ENCODE measurements around the gene FBXW10.
"Not testable (repeated sequence)": the region's sequence is repeated elsewhere in the genome, so short reads cannot be mapped to it uniquely, and the experiment has no call there.

FBXW10 gene

DNA sequence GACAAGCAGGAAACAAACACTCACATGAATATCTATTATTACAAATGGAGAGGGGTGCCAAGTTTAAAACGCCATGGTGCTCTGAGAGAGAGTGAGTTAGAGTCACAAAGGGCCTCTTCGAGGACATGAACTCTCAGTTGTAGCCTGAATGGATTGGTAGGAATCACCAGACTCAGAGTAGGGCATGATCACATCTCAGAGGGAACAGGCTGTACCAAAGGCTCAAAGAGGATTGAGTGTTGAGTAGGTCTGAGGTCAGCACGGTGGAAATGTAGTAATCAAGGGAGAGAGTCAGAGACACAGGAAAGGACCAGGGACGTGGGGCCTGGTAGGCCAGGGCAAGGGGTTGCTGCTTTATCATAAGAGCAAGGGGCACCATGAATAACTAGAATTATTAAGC, 10.5 kb upstream of the FBXW10 start:
- not testable (repeated sequence) for H3K9me3 ChIP-seq (ENCODE audit: control insufficient read depth, low read length); H4K91ac ChIP-seq (ENCODE audit: low read length); H3K14ac ChIP-seq (ENCODE audit: low read length in 2 of 2); H4K8ac ChIP-seq (ENCODE audit: low read length); H2AK5ac ChIP-seq (ENCODE audit: low read length, severe bottlenecking); H3K79me1 ChIP-seq (replicated peaks; ENCODE audit: low read length, poor library complexity, severe bottlenecking); H2BK120ac ChIP-seq (ENCODE audit: low read depth, low read length); H2AFZ ChIP-seq (ENCODE audit: low read depth, low read length); H2BK5ac ChIP-seq (ENCODE audit: low read depth, low read length, poor library complexity, severe bottlenecking); H3K4me2 ChIP-seq (ENCODE audit: low read length, poor library complexity, severe bottlenecking); H3K27ac ChIP-seq (ENCODE audit: low read length, poor library complexity, severe bottlenecking); H3K36me3 ChIP-seq (ENCODE audit: control insufficient read depth in 1 of 2, insufficient read depth in 2 of 2, low read depth in 1 of 2, low read length in 2 of 2); H3K4ac ChIP-seq (ENCODE audit: low read depth in 1 of 2, low read length in 2 of 2); H3K4me1 ChIP-seq (ENCODE audit: control insufficient read depth, insufficient read depth, low read depth, low read length); H2BK12ac ChIP-seq (ENCODE audit: low read length in 2 of 2); H3K18ac ChIP-seq (ENCODE audit: low read depth in 1 of 2, low read length in 2 of 2); H2BK15ac ChIP-seq (ENCODE audit: low read depth, poor library complexity, severe bottlenecking); H3K27me3 ChIP-seq (ENCODE audit: control insufficient read depth in 1 of 2, insufficient read depth in 1 of 2, low read length in 2 of 2); H3K23ac ChIP-seq (ENCODE audit: low read length in 2 of 2); H3K9ac ChIP-seq (ENCODE audit: low read length); H3K4me3 ChIP-seq (ENCODE audit: insufficient read depth in 1 of 2, low read depth in 1 of 2, low read length in 2 of 2)
- peak; percentile 6 for DNase-seq
- WGBS: 83% methylated on average over 4 of the region's 4 CpGs

DNA sequence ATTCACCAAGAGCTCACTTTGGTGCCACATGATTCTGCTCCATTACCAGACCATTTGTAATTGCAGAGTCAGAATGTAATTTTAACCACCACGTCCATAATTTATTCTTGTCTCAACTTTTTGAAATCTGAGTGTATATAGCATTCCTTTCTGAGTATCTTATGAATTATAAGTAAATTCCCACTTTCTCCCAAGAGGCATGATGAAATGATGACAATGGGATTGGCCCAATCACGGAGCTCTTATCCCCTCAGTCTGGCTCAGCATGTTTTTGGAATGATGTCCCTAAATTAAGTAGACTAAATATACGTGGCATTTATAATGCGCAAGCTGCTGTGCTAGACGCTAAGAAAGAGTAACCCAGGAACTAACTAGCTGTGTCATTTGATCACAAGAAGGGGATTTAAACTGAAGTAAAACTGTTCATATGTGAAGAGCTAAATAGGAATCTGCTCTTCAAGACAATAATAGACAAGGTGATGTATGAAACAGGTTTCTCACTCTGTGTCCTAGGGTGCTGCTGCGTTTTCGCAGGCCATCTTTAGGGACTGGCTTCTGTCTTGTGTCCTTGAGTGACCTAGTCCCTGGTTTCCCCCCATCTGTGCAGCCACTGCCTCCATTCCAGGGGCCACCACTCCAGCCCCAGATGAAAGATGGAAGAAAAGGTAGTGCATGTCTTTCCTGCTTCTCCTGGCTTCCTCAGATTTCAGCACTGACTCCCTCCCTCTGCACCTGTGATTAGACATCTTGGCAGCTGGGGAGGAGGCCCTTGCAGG, 4.0 kb upstream of the FBXW10 start:
- H3K4ac ChIP-seq (ENCODE audit: low read depth in 1 of 2, low read length in 2 of 2); H2AK5ac ChIP-seq (ENCODE audit: low read length, severe bottlenecking); H2BK5ac ChIP-seq (ENCODE audit: low read depth, low read length, poor library complexity, severe bottlenecking); H4K91ac ChIP-seq (ENCODE audit: low read length); H3K9me3 ChIP-seq (ENCODE audit: control insufficient read depth, low read length); H2AFZ ChIP-seq (ENCODE audit: low read depth, low read length); H3K4me3 ChIP-seq (ENCODE audit: insufficient read depth in 1 of 2, low read depth in 1 of 2, low read length in 2 of 2); H3K23ac ChIP-seq (ENCODE audit: low read length in 2 of 2); H2BK12ac ChIP-seq (ENCODE audit: low read length in 2 of 2); H3K36me3 ChIP-seq (ENCODE audit: control insufficient read depth in 1 of 2, insufficient read depth in 2 of 2, low read depth in 1 of 2, low read length in 2 of 2); H4K8ac ChIP-seq (ENCODE audit: low read length); H3K4me1 ChIP-seq (ENCODE audit: control insufficient read depth, insufficient read depth, low read depth, low read length); H3K14ac ChIP-seq (ENCODE audit: low read length in 2 of 2); H2BK15ac ChIP-seq (ENCODE audit: low read depth, poor library complexity, severe bottlenecking); H2BK120ac ChIP-seq (ENCODE audit: low read depth, low read length); DNase-seq; H3K79me1 ChIP-seq (replicated peaks; ENCODE audit: low read length, poor library complexity, severe bottlenecking); H3K27ac ChIP-seq (ENCODE audit: low read length, poor library complexity, severe bottlenecking); H3K18ac ChIP-seq (ENCODE audit: low read depth in 1 of 2, low read length in 2 of 2); H3K4me2 ChIP-seq (ENCODE audit: low read length, poor library complexity, severe bottlenecking); H3K27me3 ChIP-seq (ENCODE audit: control insufficient read depth in 1 of 2, insufficient read depth in 1 of 2, low read length in 2 of 2); H3K9ac ChIP-seq (ENCODE audit: low read length): not testable (repeated sequence)
- WGBS: 95% methylated on average over 6 of the region's 7 CpGs

DNA sequence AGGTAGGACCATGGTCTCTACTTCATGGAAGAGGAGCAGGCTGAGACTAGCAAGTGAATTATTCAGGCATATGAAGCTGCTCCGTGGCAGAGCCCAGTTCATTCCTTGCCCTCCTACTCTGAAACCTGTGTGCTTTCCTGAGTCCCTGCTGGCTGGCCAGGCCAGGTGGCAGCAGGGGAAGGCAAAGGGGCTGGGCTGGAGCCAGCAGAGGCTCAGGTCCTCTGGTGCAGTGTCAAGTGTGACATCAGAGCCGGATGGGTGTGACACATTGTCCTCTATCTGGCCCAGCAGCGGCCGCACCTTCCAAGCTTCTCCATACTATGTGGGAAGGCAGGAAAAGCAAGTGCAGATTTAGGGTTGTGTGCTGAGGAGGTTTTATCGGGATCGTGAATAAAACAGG, 2.6 kb upstream of the FBXW10 start:
- whole genome bisulfite sequencing: 83% methylated on average over 2 of the region's 6 CpGs
- H3K4ac ChIP-seq (ENCODE audit: low read depth in 1 of 2, low read length in 2 of 2); H3K23ac ChIP-seq (ENCODE audit: low read length in 2 of 2); H3K9me3 ChIP-seq (ENCODE audit: control insufficient read depth, low read length); DNase-seq; H3K4me1 ChIP-seq (ENCODE audit: control insufficient read depth, insufficient read depth, low read depth, low read length); H3K36me3 ChIP-seq (ENCODE audit: control insufficient read depth in 1 of 2, insufficient read depth in 2 of 2, low read depth in 1 of 2, low read length in 2 of 2); H3K14ac ChIP-seq (ENCODE audit: low read length in 2 of 2); H3K18ac ChIP-seq (ENCODE audit: low read depth in 1 of 2, low read length in 2 of 2); H3K4me3 ChIP-seq (ENCODE audit: insufficient read depth in 1 of 2, low read depth in 1 of 2, low read length in 2 of 2); H4K91ac ChIP-seq (ENCODE audit: low read length); H3K79me1 ChIP-seq (replicated peaks; ENCODE audit: low read length, poor library complexity, severe bottlenecking); H3K4me2 ChIP-seq (ENCODE audit: low read length, poor library complexity, severe bottlenecking); H2AK5ac ChIP-seq (ENCODE audit: low read length, severe bottlenecking); H2BK5ac ChIP-seq (ENCODE audit: low read depth, low read length, poor library complexity, severe bottlenecking); H2BK12ac ChIP-seq (ENCODE audit: low read length in 2 of 2); H3K27me3 ChIP-seq (ENCODE audit: control insufficient read depth in 1 of 2, insufficient read depth in 1 of 2, low read length in 2 of 2); H4K8ac ChIP-seq (ENCODE audit: low read length); H3K9ac ChIP-seq (ENCODE audit: low read length); H3K27ac ChIP-seq (ENCODE audit: low read length, poor library complexity, severe bottlenecking); H2BK120ac ChIP-seq (ENCODE audit: low read depth, low read length); H2BK15ac ChIP-seq (ENCODE audit: low read depth, poor library complexity, severe bottlenecking); H2AFZ ChIP-seq (ENCODE audit: low read depth, low read length): not testable (repeated sequence)

DNA sequence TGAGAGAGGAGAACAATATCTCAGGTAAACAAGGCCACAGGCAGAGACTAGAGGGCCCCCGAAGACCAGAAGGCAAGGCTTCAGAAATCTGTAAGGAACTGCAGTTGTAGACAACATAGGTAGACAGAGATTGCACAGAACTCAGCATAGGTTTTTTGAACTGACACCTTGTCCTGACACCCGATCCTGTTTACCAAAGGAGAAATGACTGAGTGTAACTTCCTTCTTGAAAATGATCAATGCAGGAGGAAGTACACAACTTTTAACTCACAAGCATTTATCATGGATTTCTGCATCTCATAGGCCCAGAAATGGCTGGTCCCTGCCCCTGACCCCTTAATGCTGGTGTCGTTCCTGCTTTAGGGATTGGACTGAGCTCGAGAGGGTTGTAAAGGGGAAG, 872 bp downstream of the FBXW10 start:
- not testable (repeated sequence) for H2BK12ac ChIP-seq (ENCODE audit: low read length in 2 of 2); H3K23ac ChIP-seq (ENCODE audit: low read length in 2 of 2); H3K14ac ChIP-seq (ENCODE audit: low read length in 2 of 2); H4K91ac ChIP-seq (ENCODE audit: low read length); H3K4me2 ChIP-seq (ENCODE audit: low read length, poor library complexity, severe bottlenecking); H3K4me1 ChIP-seq (ENCODE audit: control insufficient read depth, insufficient read depth, low read depth, low read length); H2AK5ac ChIP-seq (ENCODE audit: low read length, severe bottlenecking); DNase-seq; H3K9me3 ChIP-seq (ENCODE audit: control insufficient read depth, low read length); H2AFZ ChIP-seq (ENCODE audit: low read depth, low read length); H3K27ac ChIP-seq (ENCODE audit: low read length, poor library complexity, severe bottlenecking); H4K8ac ChIP-seq (ENCODE audit: low read length); H2BK15ac ChIP-seq (ENCODE audit: low read depth, poor library complexity, severe bottlenecking); H2BK5ac ChIP-seq (ENCODE audit: low read depth, low read length, poor library complexity, severe bottlenecking); H3K27me3 ChIP-seq (ENCODE audit: control insufficient read depth in 1 of 2, insufficient read depth in 1 of 2, low read length in 2 of 2); H3K79me1 ChIP-seq (replicated peaks; ENCODE audit: low read length, poor library complexity, severe bottlenecking); H3K4ac ChIP-seq (ENCODE audit: low read depth in 1 of 2, low read length in 2 of 2); H3K9ac ChIP-seq (ENCODE audit: low read length); H3K36me3 ChIP-seq (ENCODE audit: control insufficient read depth in 1 of 2, insufficient read depth in 2 of 2, low read depth in 1 of 2, low read length in 2 of 2); H3K18ac ChIP-seq (ENCODE audit: low read depth in 1 of 2, low read length in 2 of 2); H3K4me3 ChIP-seq (ENCODE audit: insufficient read depth in 1 of 2, low read depth in 1 of 2, low read length in 2 of 2); H2BK120ac ChIP-seq (ENCODE audit: low read depth, low read length)
- 50% methylated on average over 1 of the region's 4 CpGs for WGBS

Measured in mesenchymal stem cell (in vitro differentiated cells and primary cell).